ENCODE data around the gene MAMLD1. TPM values are rescaled to one million over a fixed set of nuclear protein-coding genes. Genes with fewer than 3 reads are reported as not detected.

Gene MAMLD1
- total and polyA plus RNA-seq, 2 experiments from 2014 or later: 4.1 to 9.0 TPM

DNA sequence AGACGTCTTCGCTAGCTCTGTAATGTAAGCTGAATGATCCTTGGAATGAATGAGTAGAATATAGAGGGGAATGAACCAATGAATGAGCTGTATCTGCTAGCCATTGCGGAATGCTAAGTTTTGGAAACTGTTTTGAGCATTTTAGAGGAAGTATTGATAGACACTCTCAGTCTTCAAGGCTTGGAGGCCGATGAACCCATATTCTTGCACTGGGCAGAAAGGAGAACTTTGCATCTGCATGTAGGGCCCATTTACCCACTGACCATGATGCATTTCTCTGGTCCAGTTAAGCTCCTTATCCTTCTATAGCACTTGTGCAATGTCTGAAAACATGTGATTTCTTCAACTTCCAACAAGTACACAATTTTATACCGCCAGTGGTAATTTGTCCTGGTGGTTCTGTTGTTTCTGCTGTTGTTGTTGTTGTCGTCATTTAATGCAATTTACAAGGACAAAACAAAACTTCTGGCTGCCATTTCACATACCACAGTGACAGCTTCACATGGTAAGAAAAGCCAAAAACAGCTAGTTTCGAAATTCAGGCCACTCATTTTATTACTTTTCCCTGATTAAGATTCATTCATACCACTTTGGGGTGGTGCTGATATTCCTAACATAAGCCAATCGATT, 120.4 kb downstream of the MAMLD1 start:
- H3K79me2 ChIP-seq (ENCODE audit: insufficient read depth): no peaks in the 10 kb centered on the region
- H3K27ac ChIP-seq: no peak overlapping the region
- in situ Hi-C loops (cut with MboI): loop anchor here (25.0 kb wide), 1 partner anchor 521 kb away; no protein-coding TSS in a partner anchor
- H3K36me3 ChIP-seq (ENCODE audit: low read depth): no peaks in the 10 kb centered on the region
- H2AFZ ChIP-seq: no peak overlapping the region
- peaks cover 8% of the 10 kb centered on the region; the same call in 1 of the 2 replicates for H3K4me1 ChIP-seq (ENCODE audit: insufficient read depth)
- H3K9me2 ChIP-seq (ENCODE audit: insufficient read depth): no peaks in the 10 kb centered on the region
- DNase-seq: no peak
- H4K20me1 ChIP-seq (ENCODE audit: insufficient read depth): no peaks in the 10 kb centered on the region
- H3K9ac ChIP-seq: no peak overlapping the region
- H3K4me2 ChIP-seq (ENCODE audit: unreplicated experiment): no peak overlapping the region
- TF ChIP-seq EZH2phosphoT487 (IDR thresholded peaks at IDR 0.05; ENCODE audit: insufficient read depth, low read depth): no peak
- TF ChIP-seq EZH2 (IDR thresholded peaks at IDR 0.05; ENCODE audit: insufficient read depth, poor library complexity, severe bottlenecking): no peak
- peaks cover 6% of the 10 kb centered on the region; the same call in 1 of the 2 replicates for H3F3A ChIP-seq (ENCODE audit: insufficient read depth)
- H3K4me3 ChIP-seq: no peak overlapping the region
- WGBS, 2 experiments (ENCODE audit: low coverage in 1 of 2, low lambda C conversion rate in 2 of 2, missing lambda C conversion rate in 2 of 2): 58 to 59% methylated on average over 7 to 8 of the region's 8 CpGs
- no peaks in the 10 kb centered on the region for H3K27me3 ChIP-seq (replicated peaks; ENCODE audit: insufficient read depth)
- H3K9me3 ChIP-seq (ENCODE audit: low read depth): no peaks in the 10 kb centered on the region

- WGBS, 2 experiments (ENCODE audit: low coverage in 1 of 2, low lambda C conversion rate in 2 of 2, missing lambda C conversion rate in 2 of 2): 96% methylated on average over 3 of the region's 3 CpGs
Measured at GRCh38 chrX:150486011-150486410, 122.9 kb downstream of the MAMLD1 start.

DNA sequence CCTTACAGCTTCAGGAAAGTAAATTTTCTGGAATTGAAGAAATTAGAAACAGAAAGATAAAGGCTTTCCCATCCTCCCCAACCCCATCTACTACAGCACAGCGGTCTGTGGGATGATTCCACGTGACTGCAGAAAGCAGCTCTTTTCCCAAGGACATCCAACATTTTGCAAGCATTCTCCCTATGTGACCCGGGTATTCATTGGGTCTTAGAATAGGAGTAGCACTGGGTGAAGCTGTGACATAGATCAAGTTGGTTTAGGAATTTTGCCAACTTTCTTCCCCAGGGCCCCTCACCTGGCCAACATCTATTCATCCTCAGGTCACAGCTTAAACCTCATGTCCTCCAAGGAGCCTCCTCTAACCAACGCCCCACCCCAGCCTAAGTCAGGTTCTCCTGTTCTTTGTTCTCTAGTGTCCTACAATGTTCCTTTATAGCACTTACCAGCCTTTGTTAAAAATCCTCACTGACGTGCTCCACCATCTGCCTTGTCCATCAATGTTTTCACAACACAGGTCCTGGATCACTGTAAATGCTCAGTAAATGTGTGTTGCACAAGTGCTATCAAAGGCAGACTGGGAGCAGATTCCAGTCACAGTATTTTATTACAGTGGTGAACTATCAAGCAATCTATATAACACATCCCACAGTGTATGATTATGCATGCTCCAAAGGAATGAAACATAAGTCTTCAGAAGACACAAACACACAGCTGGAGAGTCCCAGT, 124.4 kb downstream of the MAMLD1 start:
- TF ChIP-seq EZH2 (IDR thresholded peaks at IDR 0.05; ENCODE audit: insufficient read depth, poor library complexity, severe bottlenecking): no peak
- TF ChIP-seq EZH2phosphoT487 (IDR thresholded peaks at IDR 0.05; ENCODE audit: insufficient read depth, low read depth): no peak
- Histone ChIP-seq H4K20me1 (ENCODE audit: insufficient read depth) (no peaks in the 10 kb centered on the region), H3K9me2 (ENCODE audit: insufficient read depth) (no peaks in the 10 kb centered on the region), H3K27ac (no peak overlapping the region), H3K27me3 (replicated peaks; ENCODE audit: insufficient read depth) (no peaks in the 10 kb centered on the region), H2AFZ (no peak overlapping the region), H3K79me2 (ENCODE audit: insufficient read depth) (no peaks in the 10 kb centered on the region), H3K36me3 (ENCODE audit: low read depth) (no peaks in the 10 kb centered on the region), H3K9me3 (ENCODE audit: low read depth) (no peaks in the 10 kb centered on the region), H3K4me3 (no peak overlapping the region), H3K9ac (no peak overlapping the region), H3K4me2 (ENCODE audit: unreplicated experiment) (no peak overlapping the region), H3F3A (ENCODE audit: insufficient read depth) (peaks cover 1% of the 10 kb centered on the region; the same call in 1 of the 2 replicates), H3K4me1 (ENCODE audit: insufficient read depth) (peaks cover 7% of the 10 kb centered on the region; the same call in 1 of the 2 replicates)
- in situ Hi-C loops (cut with MboI): loop anchor here (25.0 kb wide), 1 partner anchor 525 kb away; no protein-coding TSS in a partner anchor
- 94 to 100% methylated on average over 5 of the region's 5 CpGs for WGBS, 2 experiments (ENCODE audit: low coverage in 1 of 2, low lambda C conversion rate in 2 of 2, missing lambda C conversion rate in 2 of 2)
- no peak for DNase-seq

More at GRCh38 chrX:150486011-150486410, 122.9 kb downstream of the MAMLD1 start:
- Histone ChIP-seq H3K4me2 (ENCODE audit: unreplicated experiment) (no peak overlapping the region), H3K9ac (no peak overlapping the region), H3K27ac (no peak overlapping the region), H4K20me1 (ENCODE audit: insufficient read depth) (no peaks in the 10 kb centered on the region), H3F3A (ENCODE audit: insufficient read depth) (peaks cover 6% of the 10 kb centered on the region; the same call in 1 of the 2 replicates), H3K27me3 (replicated peaks; ENCODE audit: insufficient read depth) (no peaks in the 10 kb centered on the region), H3K79me2 (ENCODE audit: insufficient read depth) (no peaks in the 10 kb centered on the region), H3K9me3 (ENCODE audit: low read depth) (no peaks in the 10 kb centered on the region), H3K4me1 (ENCODE audit: insufficient read depth) (peaks cover 8% of the 10 kb centered on the region; the same call in 1 of the 2 replicates), H3K9me2 (ENCODE audit: insufficient read depth) (no peaks in the 10 kb centered on the region), H2AFZ (no peak overlapping the region), H3K4me3 (no peak overlapping the region), H3K36me3 (ENCODE audit: low read depth) (no peaks in the 10 kb centered on the region)
- TF ChIP-seq EZH2 (IDR thresholded peaks at IDR 0.05; ENCODE audit: insufficient read depth, poor library complexity, severe bottlenecking): no peak
- no peak for TF ChIP-seq EZH2phosphoT487 (IDR thresholded peaks at IDR 0.05; ENCODE audit: insufficient read depth, low read depth)
- peak; percentile 74 for DNase-seq
- in situ Hi-C loops (cut with MboI): loop anchor here (25.0 kb wide), 1 partner anchor 524 kb away; no protein-coding TSS in a partner anchor

DNA sequence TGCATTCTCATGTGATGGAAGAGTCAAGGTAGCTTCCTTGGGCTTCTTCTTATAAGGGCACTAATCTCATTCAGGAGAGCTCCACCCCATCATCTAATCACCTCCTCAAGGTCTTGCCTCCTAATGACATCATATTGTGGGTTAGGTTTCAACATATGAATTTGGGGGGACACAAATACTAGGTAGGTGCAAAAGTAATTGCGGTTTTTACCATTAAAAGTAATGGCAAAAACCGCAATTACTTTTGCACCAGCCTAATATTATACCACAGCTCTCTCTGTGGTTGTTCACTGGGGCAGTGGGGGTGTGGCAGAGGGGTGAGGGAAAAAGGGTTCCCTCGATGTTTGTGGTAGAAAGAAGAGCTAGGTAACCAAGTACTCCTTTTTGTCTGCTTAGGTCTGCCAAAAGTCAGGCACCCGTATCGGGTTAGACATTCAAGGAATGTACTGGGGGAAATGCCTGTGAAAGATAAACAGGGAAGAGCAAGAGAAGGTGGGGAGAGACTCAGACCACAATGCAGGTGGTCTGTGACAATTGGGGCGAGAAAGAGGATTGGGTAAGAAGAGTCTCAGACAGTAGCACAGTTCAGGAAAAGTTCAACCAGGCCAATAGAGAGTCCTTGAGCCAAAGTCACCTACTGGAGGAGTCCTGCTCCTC, 126.4 kb downstream of the MAMLD1 start:
- no peak for TF ChIP-seq EZH2 (IDR thresholded peaks at IDR 0.05; ENCODE audit: insufficient read depth, poor library complexity, severe bottlenecking)
- no peak for TF ChIP-seq EZH2phosphoT487 (IDR thresholded peaks at IDR 0.05; ENCODE audit: insufficient read depth, low read depth)
- WGBS, 2 experiments (ENCODE audit: low coverage in 1 of 2, low lambda C conversion rate in 2 of 2, missing lambda C conversion rate in 2 of 2): 100% methylated on average over 5 to 6 of the region's 6 CpGs
- in situ Hi-C loops (cut with MboI): loop anchor here (25.0 kb wide), 1 partner anchor 527 kb away; no protein-coding TSS in a partner anchor
- H3K4me1 ChIP-seq (ENCODE audit: insufficient read depth): no peaks in the 10 kb centered on the region
- no peak for DNase-seq
- no peaks in the 10 kb centered on the region for H3K9me3 ChIP-seq (ENCODE audit: low read depth)
- no peak overlapping the region for H3K27ac ChIP-seq
- H3K36me3 ChIP-seq (ENCODE audit: low read depth): no peaks in the 10 kb centered on the region
- H3F3A ChIP-seq (ENCODE audit: insufficient read depth): no peaks in the 10 kb centered on the region
- H3K4me2 ChIP-seq (ENCODE audit: unreplicated experiment): no peak overlapping the region
- no peaks in the 10 kb centered on the region for H3K27me3 ChIP-seq (replicated peaks; ENCODE audit: insufficient read depth)
- no peaks in the 10 kb centered on the region for H3K79me2 ChIP-seq (ENCODE audit: insufficient read depth)
- no peaks in the 10 kb centered on the region for H4K20me1 ChIP-seq (ENCODE audit: insufficient read depth)
- no peak overlapping the region for H3K4me3 ChIP-seq
- no peak overlapping the region for H2AFZ ChIP-seq
- H3K9ac ChIP-seq: no peak overlapping the region
- no peaks in the 10 kb centered on the region for H3K9me2 ChIP-seq (ENCODE audit: insufficient read depth)
